Stomach smooth muscle (tissue), 2 donors: ENCODE results near the gene RPP25.
"Not testable (repeated sequence)": the region's sequence is repeated elsewhere in the genome, so short reads cannot be mapped to it uniquely, and the experiment has no call there.

ENCODE experiments used
- H3K27ac ChIP-seq: one replicate; pipeline ENCODE4 v1.7.0; 2013; ENCODE audit warnings: mild to moderate bottlenecking, low read length, inconsistent platforms
- H3K27me3 ChIP-seq, 2 donors: one replicate each; pipeline ENCODE4 v1.7.0; 2013; ENCODE audit warnings: low read length in 2 of 2; ENCODE audit not compliant: insufficient read depth in 2 of 2, control insufficient read depth in 1 of 2
- H3K36me3 ChIP-seq, 2 donors: one replicate each; pipeline ENCODE4 v1.7.0; 2013; ENCODE audit warnings: low read length in 2 of 2; ENCODE audit not compliant: control insufficient read depth in 2 of 2, insufficient read depth in 2 of 2
- H3K4me1 ChIP-seq: one replicate; pipeline ENCODE4 v1.7.0; 2013; ENCODE audit warnings: low read length; ENCODE audit not compliant: control insufficient read depth, insufficient read depth
- H3K4me3 ChIP-seq, 2 donors: one replicate each; pipeline ENCODE4 v1.7.0; 2013; ENCODE audit warnings: low read length in 2 of 2
- H3K9ac ChIP-seq, 2 donors: one replicate each; pipeline ENCODE4 v1.7.0; 2013; ENCODE audit warnings: low read length in 2 of 2, mild to moderate bottlenecking in 1 of 2
- H3K9me3 ChIP-seq, 2 donors: one replicate each; pipeline ENCODE4 v1.7.0; 2013; ENCODE audit warnings: low read length in 2 of 2; ENCODE audit not compliant: control insufficient read depth in 2 of 2
- donor health status: healthy.
- donor health status: Pancreatic carcinoma.

Gene RPP25

GRCh38 chr15:74920456-74920855 lies 36.1 kb downstream of the RPP25 start:
- Histone ChIP-seq H3K4me3 (no peak overlapping the region), H3K36me3 (peaks cover 36 to 44% of the 10 kb centered on the region in 2 donors), H3K27me3 (no peaks in the 10 kb centered on the region), H3K9me3 (no peaks in the 10 kb centered on the region), H3K4me1 (no peaks in the 10 kb centered on the region), H3K27ac (no peak overlapping the region), H3K9ac (no peak overlapping the region)

GRCh38 chr15:74917676-74918075 lies 38.9 kb downstream of the RPP25 start:
- H3K27ac ChIP-seq = no peak overlapping the region
- H3K36me3 ChIP-seq = peaks cover 31 to 38% of the 10 kb centered on the region in 2 donors
- H3K9ac ChIP-seq = no peak overlapping the region
- H3K9me3 ChIP-seq = no peaks in the 10 kb centered on the region
- H3K4me1 ChIP-seq = no peaks in the 10 kb centered on the region
- no peaks in the 10 kb centered on the region for H3K27me3 ChIP-seq
- H3K4me3 ChIP-seq = no peak overlapping the region

GRCh38 chr15:74913799-74914198 lies 42.8 kb downstream of the RPP25 start:
- peaks cover 15 to 25% of the 10 kb centered on the region in 2 donors for H3K36me3 ChIP-seq

GRCh38 chr15:74913041-74913440 lies 43.5 kb downstream of the RPP25 start:
- Histone ChIP-seq H3K27me3 (no peaks in the 10 kb centered on the region), H3K4me3 (no peak overlapping the region), H3K27ac (no peak overlapping the region), H3K9ac (no peak overlapping the region), H3K36me3 (peaks cover 13 to 18% of the 10 kb centered on the region in 2 donors), H3K9me3 (no peaks in the 10 kb centered on the region), H3K4me1 (no peaks in the 10 kb centered on the region)

More at GRCh38 chr15:74913799-74914198, 42.8 kb downstream of the RPP25 start:
- not testable (repeated sequence) for H3K4me3 ChIP-seq, H3K4me1 ChIP-seq, H3K27me3 ChIP-seq, H3K9me3 ChIP-seq, H3K27ac ChIP-seq, H3K9ac ChIP-seq

GRCh38 chr15:74908635-74909034 lies 47.9 kb downstream of the RPP25 start:
- H3K27ac ChIP-seq = no peak overlapping the region
- H3K4me1 ChIP-seq = peaks cover 17% of the 10 kb centered on the region
- no peak overlapping the region for H3K4me3 ChIP-seq
- H3K9me3 ChIP-seq = no peaks in the 10 kb centered on the region
- H3K36me3 ChIP-seq = peaks cover 17 to 23% of the 10 kb centered on the region in 2 donors
- no peak overlapping the region for H3K9ac ChIP-seq
- H3K27me3 ChIP-seq = no peaks in the 10 kb centered on the region

GRCh38 chr15:74907163-74907870 lies 49.3 kb downstream of the RPP25 start:
- H3K27me3 ChIP-seq = no peaks in the 10 kb centered on the region
- peak overlapping the region; percentile 96 to 99 for H3K9ac ChIP-seq
- H3K27ac ChIP-seq = peak overlapping the region; percentile 92
- peak overlapping the region; percentile 93 to 99 for H3K4me3 ChIP-seq
- H3K9me3 ChIP-seq = no peaks in the 10 kb centered on the region
- peaks cover 17% of the 10 kb centered on the region for H3K4me1 ChIP-seq
- H3K36me3 ChIP-seq = peaks cover 25 to 28% of the 10 kb centered on the region in 2 donors

- Histone ChIP-seq H3K4me3 (peak within 1 kb of the TSS; percentile 93 to 99), H3K9ac (peak within 1 kb of the TSS; percentile 96 to 99), H3K36me3 (peaks cover 30% of the 10 kb centered on the region in 2 donors), H3K27me3 (no peaks in the 10 kb centered on the region), H3K9me3 (no peaks in the 10 kb centered on the region), H3K27ac (peak within 1 kb of the TSS; percentile 92), H3K4me1 (peaks cover 19% of the 10 kb centered on the region)
Observed at GRCh38 chr15:74906450-74907162, 50.0 kb downstream of the RPP25 start, which contains the start of gene FAM219B. TSS of gene FAM219B (minus strand) at chr15:74906851. CDS start at chr15:74906800, 51 bp downstream.

GRCh38 chr15:74906067-74906449 lies 50.5 kb downstream of the RPP25 start:
- Histone ChIP-seq H3K9me3 (no peaks in the 10 kb centered on the region), H3K36me3 (peaks cover 31 to 32% of the 10 kb centered on the region in 2 donors), H3K9ac (peak overlapping the region; percentile 96 to 99), H3K27me3 (no peaks in the 10 kb centered on the region), H3K4me3 (peak overlapping the region; percentile 93 to 99), H3K4me1 (peaks cover 25% of the 10 kb centered on the region), H3K27ac (peak overlapping the region; percentile 92)
